ENCODE results near the gene ACADSB.

ACADSB gene

DNA sequence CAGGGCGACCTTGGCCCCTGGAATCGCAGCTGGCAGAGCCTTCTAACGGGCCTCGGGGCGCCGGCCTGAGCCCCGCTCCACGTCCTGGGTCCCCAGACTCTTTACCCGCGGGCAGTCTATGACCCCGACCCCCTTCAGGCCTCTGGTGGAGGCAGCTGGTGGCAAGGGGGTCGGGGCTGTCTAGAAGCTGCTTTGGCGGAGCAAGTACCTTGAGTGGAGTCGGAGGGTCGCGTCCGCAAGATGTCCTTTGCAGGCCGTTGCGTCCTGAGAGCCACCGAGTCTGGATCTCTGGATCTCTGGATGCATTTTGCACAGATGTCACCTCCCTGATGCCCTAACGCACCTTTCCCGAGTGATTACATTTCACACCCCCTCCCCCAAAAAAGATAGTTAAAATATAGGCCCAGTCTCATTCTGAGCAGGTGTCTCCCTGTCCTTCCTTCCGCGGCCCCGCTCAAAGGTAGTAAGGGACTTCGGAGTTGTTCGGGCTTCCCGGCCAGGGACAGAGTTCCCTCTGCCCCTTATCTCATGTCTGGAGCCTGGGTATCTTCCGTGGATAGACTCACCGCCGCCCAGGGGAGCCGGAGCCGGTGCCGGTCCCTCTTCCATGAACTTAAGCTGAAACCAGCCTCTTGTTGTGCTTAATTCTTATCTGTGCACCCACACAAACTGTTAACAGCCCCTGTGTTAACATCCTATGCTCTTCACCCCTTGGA lies 457 bp downstream of the ACADSB start:
- Histone ChIP-seq H3K27ac (replicated peaks; ENCODE audit: low read length) (no peak overlapping the region), H2AFZ (ENCODE audit: low read length) (peak overlapping the region; percentile 99), H3K79me1 (ENCODE audit: low read depth, low read length) (no peaks in the 10 kb centered on the region), H3K9ac (ENCODE audit: low read depth, low read length, poor library complexity) (peak overlapping the region; percentile 94), H3K36me3 (replicated peaks in 1 of 2; ENCODE audit: control insufficient read depth in 2 of 2, insufficient read depth in 2 of 2, low read length in 2 of 2) (no peaks in the 10 kb centered on the region), H2BK5ac (ENCODE audit: low read length) (peak overlapping the region; percentile 40), H2BK15ac (ENCODE audit: low read length) (peak overlapping the region; percentile 56), H4K8ac (ENCODE audit: low read depth, low read length) (no peak overlapping the region), H3K4ac (ENCODE audit: low read length) (no peak overlapping the region), H2AK5ac (ENCODE audit: low read depth, low read length) (no peak overlapping the region), H3K18ac (ENCODE audit: low read length) (peak overlapping the region; percentile 98), H3K27me3 (ENCODE audit: control insufficient read depth in 3 of 3, insufficient read depth in 3 of 3, low read depth in 1 of 3, low read length in 3 of 3) (no peaks in the 10 kb centered on the region), H3K9me3 (replicated peaks in 1 of 2; ENCODE audit: control insufficient read depth in 2 of 2, insufficient read depth in 1 of 2, low read depth in 1 of 2, low read length in 2 of 2) (no peaks in the 10 kb centered on the region), H4K91ac (ENCODE audit: low read depth, low read length, poor library complexity) (no peak overlapping the region), H3K14ac (ENCODE audit: low read length) (no peak overlapping the region), H3K4me2 (ENCODE audit: insufficient read depth, low read length, poor library complexity, severe bottlenecking) (peak overlapping the region; percentile 81), H2BK12ac (ENCODE audit: low read length) (no peak overlapping the region), H3K23ac (ENCODE audit: low read depth, low read length, poor library complexity) (peak overlapping the region; percentile 99), H3K4me3 (ENCODE audit: low read length in 2 of 2) (peak overlapping the region; percentile 62 to 89), H2BK120ac (ENCODE audit: low read depth, low read length) (no peak overlapping the region), H3K4me1 (ENCODE audit: control insufficient read depth in 2 of 2, insufficient read depth in 1 of 2, low read depth in 1 of 2, low read length in 2 of 2) (peaks cover 0 to 3% of the 10 kb centered on the region in 2 donors)
- WGBS, 2 donors (ENCODE audit: extremely low coverage in 2 of 2, insufficient read length in 2 of 2, insufficient replicate concordance in 1 of 2) = no CpG with 5 or more reads among the region's 34 CpGs
- DNase-seq (ENCODE audit: low spot score) = peak; percentile 12

DNA sequence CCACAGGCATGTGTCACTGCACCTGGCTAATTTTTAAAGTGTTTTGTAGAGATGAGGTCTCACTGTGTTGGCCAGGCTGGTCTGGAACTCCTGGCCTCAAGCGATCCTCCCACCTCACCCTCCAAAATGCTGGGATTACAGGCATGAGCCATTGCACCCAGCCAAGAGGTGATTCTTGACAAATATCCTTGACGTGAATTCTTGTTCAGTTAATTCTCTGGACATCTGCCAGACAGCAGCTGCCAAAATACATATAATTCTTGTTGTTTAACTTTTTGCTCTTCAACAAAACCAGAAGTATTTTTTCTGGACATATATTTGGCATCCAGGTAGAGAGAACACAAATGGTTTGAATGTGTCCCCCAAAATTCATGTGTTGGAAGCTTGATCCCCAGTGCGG lies 3.2 kb downstream of the ACADSB start:
- Histone ChIP-seq H3K27ac (replicated peaks; ENCODE audit: low read length) (no peak overlapping the region), H3K9me3 (replicated peaks in 1 of 2; ENCODE audit: control insufficient read depth in 2 of 2, insufficient read depth in 1 of 2, low read depth in 1 of 2, low read length in 2 of 2) (no peaks in the 10 kb centered on the region), H2BK5ac (ENCODE audit: low read length) (no peak overlapping the region), H3K4ac (ENCODE audit: low read length) (no peak overlapping the region), H2BK120ac (ENCODE audit: low read depth, low read length) (no peak overlapping the region), H3K27me3 (ENCODE audit: control insufficient read depth in 3 of 3, insufficient read depth in 3 of 3, low read depth in 1 of 3, low read length in 3 of 3) (no peaks in the 10 kb centered on the region), H3K4me2 (ENCODE audit: insufficient read depth, low read length, poor library complexity, severe bottlenecking) (no peak overlapping the region), H3K9ac (ENCODE audit: low read depth, low read length, poor library complexity) (no peak overlapping the region), H4K8ac (ENCODE audit: low read depth, low read length) (no peak overlapping the region), H3K23ac (ENCODE audit: low read depth, low read length, poor library complexity) (no peak overlapping the region), H2AK5ac (ENCODE audit: low read depth, low read length) (no peak overlapping the region), H4K91ac (ENCODE audit: low read depth, low read length, poor library complexity) (no peak overlapping the region), H2BK12ac (ENCODE audit: low read length) (no peak overlapping the region), H2AFZ (ENCODE audit: low read length) (no peak overlapping the region), H3K4me1 (ENCODE audit: control insufficient read depth in 2 of 2, insufficient read depth in 1 of 2, low read depth in 1 of 2, low read length in 2 of 2) (peaks cover 0 to 3% of the 10 kb centered on the region in 2 donors), H3K36me3 (replicated peaks in 1 of 2; ENCODE audit: control insufficient read depth in 2 of 2, insufficient read depth in 2 of 2, low read length in 2 of 2) (no peaks in the 10 kb centered on the region), H3K4me3 (ENCODE audit: low read length in 2 of 2) (no peak overlapping the region), H3K18ac (ENCODE audit: low read length) (no peak overlapping the region), H3K14ac (ENCODE audit: low read length) (no peak overlapping the region), H2BK15ac (ENCODE audit: low read length) (no peak overlapping the region), H3K79me1 (ENCODE audit: low read depth, low read length) (no peaks in the 10 kb centered on the region)
- WGBS, 2 donors (ENCODE audit: extremely low coverage in 2 of 2, insufficient read length in 2 of 2, insufficient replicate concordance in 1 of 2) = no CpG with 5 or more reads among the region's 3 CpGs
- no peak for DNase-seq (ENCODE audit: low spot score)

DNA sequence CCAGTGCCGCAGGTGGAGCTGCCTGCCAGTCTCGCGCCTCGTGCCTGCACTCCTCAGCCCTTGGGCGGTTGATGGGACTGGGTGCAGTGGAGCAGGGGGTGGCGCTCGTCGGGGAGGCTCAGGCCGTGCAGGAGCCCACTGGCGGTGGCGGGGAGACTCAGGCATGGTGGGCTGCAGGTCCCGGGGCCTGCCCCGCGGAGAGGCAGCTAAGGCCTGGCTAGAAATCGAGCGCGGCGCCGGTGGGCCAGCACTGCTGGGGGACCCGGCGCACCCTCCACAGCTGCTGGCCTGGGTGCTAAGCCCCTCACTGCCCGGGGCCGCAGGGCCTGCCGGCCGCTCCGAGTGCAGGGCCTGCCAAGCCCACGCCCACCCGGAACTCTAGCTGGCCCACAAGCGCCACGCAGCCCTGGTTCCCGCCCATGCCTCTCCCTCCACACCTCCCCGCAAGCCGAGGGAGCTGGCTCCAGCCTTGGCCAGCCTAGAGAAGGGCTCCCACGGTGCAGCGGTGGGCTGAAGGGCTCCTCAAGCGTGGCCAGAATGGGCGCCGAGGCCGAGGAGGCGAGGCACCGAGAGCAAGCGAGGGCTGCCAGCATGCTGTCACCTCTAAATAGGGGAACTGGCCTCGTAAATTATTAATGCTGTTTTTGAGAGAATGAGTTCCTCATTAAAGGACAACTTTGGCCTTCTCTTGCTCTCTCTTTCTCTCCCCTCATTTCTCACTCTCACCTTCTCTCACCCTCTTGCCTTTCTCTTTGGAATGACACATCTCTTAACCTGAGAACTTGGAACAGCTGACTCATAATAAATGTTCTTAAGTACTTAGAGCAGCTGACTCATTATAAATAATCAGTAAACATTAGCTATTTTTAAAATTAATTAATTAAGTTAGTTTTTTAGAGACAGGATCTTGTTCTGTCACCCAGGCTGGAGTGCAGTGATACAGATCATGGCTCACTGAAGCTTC lies 4.9 kb downstream of the ACADSB start:
- no peak overlapping the region for H2AFZ ChIP-seq (ENCODE audit: low read length)
- H2BK5ac ChIP-seq (ENCODE audit: low read length) = no peak overlapping the region
- no peak for DNase-seq (ENCODE audit: low spot score)
- H3K36me3 ChIP-seq (replicated peaks in 1 of 2; ENCODE audit: control insufficient read depth in 2 of 2, insufficient read depth in 2 of 2, low read length in 2 of 2) = no peaks in the 10 kb centered on the region
- no peak overlapping the region for H4K91ac ChIP-seq (ENCODE audit: low read depth, low read length, poor library complexity)
- no peak overlapping the region for H3K27ac ChIP-seq (replicated peaks; ENCODE audit: low read length)
- no peak overlapping the region for H3K14ac ChIP-seq (ENCODE audit: low read length)
- no peak overlapping the region for H3K4me2 ChIP-seq (ENCODE audit: insufficient read depth, low read length, poor library complexity, severe bottlenecking)
- no peak overlapping the region for H2BK15ac ChIP-seq (ENCODE audit: low read length)
- H3K9me3 ChIP-seq (replicated peaks in 1 of 2; ENCODE audit: control insufficient read depth in 2 of 2, insufficient read depth in 1 of 2, low read depth in 1 of 2, low read length in 2 of 2) = no peaks in the 10 kb centered on the region
- no peaks in the 10 kb centered on the region for H3K79me1 ChIP-seq (ENCODE audit: low read depth, low read length)
- H3K4me3 ChIP-seq (ENCODE audit: low read length in 2 of 2) = no peak overlapping the region
- no CpG with 5 or more reads among the region's 43 CpGs for whole genome bisulfite sequencing, 2 donors (ENCODE audit: extremely low coverage in 2 of 2, insufficient read length in 2 of 2, insufficient replicate concordance in 1 of 2)
- H3K4me1 ChIP-seq (ENCODE audit: control insufficient read depth in 2 of 2, insufficient read depth in 1 of 2, low read depth in 1 of 2, low read length in 2 of 2) = peaks cover 0 to 1% of the 10 kb centered on the region in 2 donors
- no peak overlapping the region for H2BK12ac ChIP-seq (ENCODE audit: low read length)
- no peak overlapping the region for H3K23ac ChIP-seq (ENCODE audit: low read depth, low read length, poor library complexity)
- no peak overlapping the region for H2BK120ac ChIP-seq (ENCODE audit: low read depth, low read length)
- no peak overlapping the region for H3K9ac ChIP-seq (ENCODE audit: low read depth, low read length, poor library complexity)
- H3K4ac ChIP-seq (ENCODE audit: low read length) = no peak overlapping the region
- H2AK5ac ChIP-seq (ENCODE audit: low read depth, low read length) = no peak overlapping the region
- no peak overlapping the region for H3K18ac ChIP-seq (ENCODE audit: low read length)
- H3K27me3 ChIP-seq (ENCODE audit: control insufficient read depth in 3 of 3, insufficient read depth in 3 of 3, low read depth in 1 of 3, low read length in 3 of 3) = no peaks in the 10 kb centered on the region
- no peak overlapping the region for H4K8ac ChIP-seq (ENCODE audit: low read depth, low read length)

DNA sequence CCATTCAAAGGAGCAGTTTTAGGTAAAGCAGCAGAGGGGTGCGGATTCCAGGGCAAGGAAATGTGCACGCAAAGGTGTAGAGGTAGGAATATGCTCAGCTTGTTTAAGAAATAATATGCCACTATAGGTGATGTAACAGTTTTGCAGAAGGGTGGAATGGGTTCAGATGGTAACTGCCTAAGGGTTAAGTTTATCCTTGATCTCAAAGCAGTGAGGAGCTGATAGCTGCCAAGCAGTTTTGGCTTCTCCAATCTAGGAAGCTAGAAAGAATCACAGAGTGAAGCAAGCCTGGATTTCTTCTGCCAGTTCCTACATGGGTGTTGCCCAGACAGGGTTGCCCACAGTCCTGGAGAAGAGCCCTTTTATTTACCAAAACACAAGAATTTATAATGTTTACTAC lies 6.0 kb downstream of the ACADSB start:
- Histone ChIP-seq H3K4me1 (ENCODE audit: control insufficient read depth in 2 of 2, insufficient read depth in 1 of 2, low read depth in 1 of 2, low read length in 2 of 2) (no peaks in the 10 kb centered on the region), H3K4ac (ENCODE audit: low read length) (no peak overlapping the region), H4K8ac (ENCODE audit: low read depth, low read length) (no peak overlapping the region), H3K4me3 (ENCODE audit: low read length in 2 of 2) (no peak overlapping the region), H3K27me3 (ENCODE audit: control insufficient read depth in 3 of 3, insufficient read depth in 3 of 3, low read depth in 1 of 3, low read length in 3 of 3) (no peaks in the 10 kb centered on the region), H3K9ac (ENCODE audit: low read depth, low read length, poor library complexity) (no peak overlapping the region), H3K23ac (ENCODE audit: low read depth, low read length, poor library complexity) (no peak overlapping the region), H2AK5ac (ENCODE audit: low read depth, low read length) (no peak overlapping the region), H2AFZ (ENCODE audit: low read length) (no peak overlapping the region), H3K9me3 (replicated peaks in 1 of 2; ENCODE audit: control insufficient read depth in 2 of 2, insufficient read depth in 1 of 2, low read depth in 1 of 2, low read length in 2 of 2) (no peaks in the 10 kb centered on the region), H3K36me3 (replicated peaks in 1 of 2; ENCODE audit: control insufficient read depth in 2 of 2, insufficient read depth in 2 of 2, low read length in 2 of 2) (no peaks in the 10 kb centered on the region), H3K4me2 (ENCODE audit: insufficient read depth, low read length, poor library complexity, severe bottlenecking) (no peak overlapping the region), H3K18ac (ENCODE audit: low read length) (no peak overlapping the region), H4K91ac (ENCODE audit: low read depth, low read length, poor library complexity) (no peak overlapping the region), H3K27ac (replicated peaks; ENCODE audit: low read length) (no peak overlapping the region), H2BK5ac (ENCODE audit: low read length) (no peak overlapping the region), H2BK15ac (ENCODE audit: low read length) (no peak overlapping the region), H2BK12ac (ENCODE audit: low read length) (no peak overlapping the region), H3K79me1 (ENCODE audit: low read depth, low read length) (no peaks in the 10 kb centered on the region), H2BK120ac (ENCODE audit: low read depth, low read length) (no peak overlapping the region), H3K14ac (ENCODE audit: low read length) (no peak overlapping the region)
- DNase-seq (ENCODE audit: low spot score) = no peak
- no CpG with 5 or more reads among the region's 2 CpGs for WGBS, 2 donors (ENCODE audit: extremely low coverage in 2 of 2, insufficient read length in 2 of 2, insufficient replicate concordance in 1 of 2)

Data from neuronal stem cell (in vitro differentiated cells).